ENCODE results near the gene BBIP1.

Gene BBIP1

GRCh38 chr10:110918643-110919348, at the start of gene BBIP1:
TSS of gene BBIP1 (minus strand) at chr10:110919180. CDS start at chr10:110918157, 1,023 bp downstream.
- DNase-seq = no peak

- DNase-seq = no peak
These were observed 48.7 kb upstream of the BBIP1 start for GRCh38 chr10:110967645-110968044.

- no peak for DNase-seq
These were observed 48.1 kb upstream of the BBIP1 start for GRCh38 chr10:110967009-110967630.

GRCh38 chr10:110966146-110966545, 47.2 kb upstream of the BBIP1 start:
- no peak for DNase-seq

- DNase-seq = no peak
These were observed 46.2 kb upstream of the BBIP1 start for GRCh38 chr10:110965216-110965615.

- no peak for DNase-seq
These were observed 45.7 kb upstream of the BBIP1 start for GRCh38 chr10:110964681-110965080.

- DNase-seq = no peak
These were observed 44.2 kb upstream of the BBIP1 start for GRCh38 chr10:110963162-110963561.

- DNase-seq = no peak
These were observed 43.5 kb upstream of the BBIP1 start for GRCh38 chr10:110962443-110962842.

- no peak for DNase-seq
These were observed 41.3 kb upstream of the BBIP1 start for GRCh38 chr10:110960333-110960712.

- DNase-seq = no peak
These were observed 40.7 kb upstream of the BBIP1 start for GRCh38 chr10:110959379-110960332.

- DNase-seq = no peak
These were observed 38.6 kb upstream of the BBIP1 start for GRCh38 chr10:110957606-110958005.

GRCh38 chr10:110951381-110951780, 32.4 kb upstream of the BBIP1 start:
- no peak for DNase-seq

- no peak for DNase-seq
These were observed 28.1 kb upstream of the BBIP1 start for GRCh38 chr10:110947061-110947595.

GRCh38 chr10:110946496-110946895, 27.5 kb upstream of the BBIP1 start:
- DNase-seq = no peak

GRCh38 chr10:110944792-110945396, 25.9 kb upstream of the BBIP1 start:
- no peak for DNase-seq

- no peak for DNase-seq
These were observed 20.4 kb upstream of the BBIP1 start for GRCh38 chr10:110939419-110939818.

- DNase-seq = no peak
These were observed 17.8 kb upstream of the BBIP1 start for GRCh38 chr10:110936757-110937156.

GRCh38 chr10:110932505-110933180, 13.7 kb upstream of the BBIP1 start:
- no peak for DNase-seq

- DNase-seq = no peak
These were observed 12.9 kb upstream of the BBIP1 start for GRCh38 chr10:110931769-110932381.

GRCh38 chr10:110927461-110927860, 8.5 kb upstream of the BBIP1 start:
- DNase-seq = no peak

- no peak for DNase-seq
These were observed 5.0 kb upstream of the BBIP1 start for GRCh38 chr10:110923856-110924493.
